K562 (cell line): ENCODE data around the gene TMEM174. TPM values are rescaled to one million over a fixed set of nuclear protein-coding genes. Genes with fewer than 3 reads are reported as not detected.

Source experiments
- ATAC-seq: fragments of 200-7000 bp; cut with Tn5 transposase; 3 replicates; pipeline ENCODE4 v1.9.1; 2020; ENCODE audit warnings: moderate library complexity
- BruUV-seq: library from RNA; stranded (reverse); fragments of 400-500 nt; replicated peaks from 2 replicates; lab custom pipeline; 2021; lab: Mats Ljungman, UMichigan
- CTCF ChIA-PET: fragments of 300-600 bp; formaldehyde crosslinking; extraction: SDS; loops from one replicate; lab custom pipeline; 2021; ENCODE audit warnings: low intra/inter-chr PET ratio; lab: Yijun Ruan, JAX
- POLR2A ChIA-PET: fragments of 300-600, 350-650 bp; sonication (Branson Sonifier 250); formaldehyde crosslinking; extraction: SDS; loops from one replicate; lab custom pipeline; 2021; ENCODE audit warnings: antibody characterized with exemption, inconsistent platforms; lab: Yijun Ruan, JAX
- DNase-seq, 4 experiments: peaks; one replicate each; pipeline versions ENCODE4 v3.0.0 to v3.0.0-alpha.2; 2011 to 2018; ENCODE audit warnings: low spot score in 3 of 4, mixed read lengths in 3 of 4; ENCODE audit errors: extremely low read depth in 1 of 4
- FAIRE-seq: peaks from 2 replicates; lab custom pipeline; 2011; peaks lifted over from hg19 to GRCh38; lab: Jason Lieb, UNC
- H2AFZ ChIP-seq: 2 replicates; pipeline ENCODE4 v1.6.0; 2011; ENCODE audit warnings: low read depth, low read length, control low read depth, inconsistent platforms
- H3K27ac ChIP-seq: fragments of 200-600 bp; 3 replicates; pipeline ENCODE4 v1.8.0; 2011; ENCODE audit warnings: low read depth, mild to moderate bottlenecking, control low read depth, inconsistent platforms, low read length, moderate library complexity, mixed read lengths; ENCODE audit errors: extremely low read depth
- H3K27me3 ChIP-seq, 2 experiments: fragments of 300-600 bp in 1 of 2; 2 replicates in 1 of 2; 3 replicates in 1 of 2; pipeline versions ENCODE4 v1.6.0 to v1.8.0; 2011; ENCODE audit warnings: inconsistent platforms in 2 of 2, low read length in 2 of 2, mild to moderate bottlenecking in 1 of 2, mixed read lengths in 1 of 2, moderate library complexity in 1 of 2; ENCODE audit not compliant: control insufficient read depth in 2 of 2, insufficient read depth in 2 of 2
- H3K36me3 ChIP-seq: fragments of 300-600 bp; 3 replicates; pipeline ENCODE4 v1.8.0; 2011; ENCODE audit warnings: mild to moderate bottlenecking, low read length, inconsistent platforms; ENCODE audit not compliant: control insufficient read depth, insufficient read depth
- H3K4me1 ChIP-seq, 2 experiments: fragments of 200-600 bp in 1 of 2; replicated peaks in 1 of 2; 2 replicates in 1 of 2; 3 replicates in 1 of 2; pipeline versions ENCODE4 v1.5.1 to v1.8.0; 2011; ENCODE audit warnings: inconsistent platforms in 2 of 2, low read length in 2 of 2, mild to moderate bottlenecking in 1 of 2, mixed read lengths in 1 of 2, moderate library complexity in 1 of 2; ENCODE audit not compliant: control insufficient read depth in 2 of 2, insufficient read depth in 2 of 2
- H3K4me2 ChIP-seq: 2 replicates; pipeline ENCODE4 v1.6.1; 2011; ENCODE audit warnings: low read length, control low read depth, inconsistent platforms, mixed read lengths; ENCODE audit not compliant: insufficient read depth
- H3K4me3 ChIP-seq: fragments of 200-600 bp; sonication (generic), shearing (Covaris generic); 2 replicates; pipeline ENCODE4 v1.5.1; 2016; ENCODE audit warnings: control low read depth, inconsistent platforms
- H3K79me2 ChIP-seq: fragments of 200-600 bp; 3 replicates; pipeline ENCODE4 v1.8.0; 2011; ENCODE audit warnings: low read length, inconsistent platforms; ENCODE audit not compliant: control insufficient read depth, insufficient read depth
- H3K9ac ChIP-seq, 2 experiments: 2 replicates each; pipeline versions ENCODE4 v1.6.0 to v1.6.1; 2011; ENCODE audit warnings: low read depth in 2 of 2, low read length in 2 of 2, control low read depth in 1 of 2, inconsistent platforms in 1 of 2, mild to moderate bottlenecking in 1 of 2, mixed read lengths in 1 of 2; ENCODE audit not compliant: insufficient read depth in 1 of 2
- H3K9me1 ChIP-seq: one replicate; pipeline ENCODE4 v1.6.0; 2011; ENCODE audit warnings: inconsistent platforms, mild to moderate bottlenecking, low read length, moderate library complexity; ENCODE audit not compliant: control insufficient read depth, insufficient read depth
- H3K9me3 ChIP-seq: replicated peaks from 2 replicates; pipeline ENCODE4 v1.5.1; 2011; ENCODE audit warnings: low read depth, low read length, inconsistent platforms; ENCODE audit not compliant: control insufficient read depth, insufficient read depth
- H4K20me1 ChIP-seq: replicated peaks from 2 replicates; pipeline ENCODE4 v1.6.1; 2011; ENCODE audit warnings: low read length, inconsistent platforms, mixed read lengths; ENCODE audit not compliant: control insufficient read depth, insufficient read depth
- ZC3H11A ChIP-seq: IDR thresholded peaks from 2 replicates; pipeline ENCODE4 v1.6.1; 2012; ENCODE audit warnings: low read depth, low read length, improper control_type of control experiment
- WGBS: fragments of 100-300 bp; shearing (Covaris generic); methylation state at CpG from one replicate; pipeline ENCODE4 v1.1.6; 2016; ENCODE audit warnings: low coverage, mixed read lengths; ENCODE audit not compliant: insufficient coverage; ENCODE audit errors: missing lambda C conversion rate; 5-methylcytosine and 5-hydroxymethylcytosine counted together
- in situ Hi-C: fragments of 300-500 bp; cut with MboI; formaldehyde crosslinking; loops from 4 replicates; pipeline ENCODE4 v1.15.0; 2018; ENCODE audit warnings: inconsistent platforms, mixed read lengths
- intact Hi-C: fragments of 100-400 bp; cut with micrococcal nuclease; formaldehyde crosslinking; loops from 2 replicates; pipeline ENCODE4 v1.14.2; 2022
- polyA plus RNA-seq, 8 experiments: library from polyadenylated mRNA; depleted of rRNA in 4 of 8; stranded (reverse) in 5 of 8; unstranded in 3 of 8; fragments of >200 nt; fragmentation: Nextera tagmentation in 2 of 8; fragmentation: Illumina TruSeq in 1 of 8; extraction: Ambion mirVana in 2 of 8; extraction: Trizol in 1 of 8; gene quantifications; 2 replicates each; pipeline versions ENCODE4 v1.2.1 to v1.2.3, GENCODE V29; 2011 to 2014; ENCODE audit warnings: inconsistent platforms in 1 of 8, missing spikeins in 1 of 8
- total RNA-seq, 7 experiments: library from RNA; depleted of rRNA in 6 of 7; stranded (reverse); fragments of >200 nt in 6 of 7; fragmentation: Illumina TruSeq in 2 of 7; extraction: Trizol in 2 of 7; gene quantifications; 2 replicates each; pipeline versions ENCODE4 v1.2.1 to v1.2.3, GENCODE V29; 2011 to 2021; ENCODE audit warnings: low replicate concordance in 1 of 7

TMEM174 gene
- total and polyA plus RNA-seq, 9 of the 15 experiments (the other 6 are each of a cell fraction or from before 2014, with no cell fraction given) = not detected

GRCh38 chr5:73222173-73222572 lies 49.2 kb downstream of the TMEM174 start:
- intact Hi-C loops = no loop called here
- Histone ChIP-seq H3K4me1 (no peaks in the 10 kb centered on the region), H3K9me1 (no peaks in the 10 kb centered on the region), H3K9ac (no peak overlapping the region), H3K27ac (no peak overlapping the region), H2AFZ (no peak overlapping the region), H3K79me2 (no peaks in the 10 kb centered on the region), H4K20me1 (no peaks in the 10 kb centered on the region), H3K9me3 (no peaks in the 10 kb centered on the region), H3K27me3 (peaks cover 4 to 5% of the 10 kb centered on the region in 2 experiments; a peak in 2 of 5 replicates), H3K4me2 (no peak overlapping the region), H3K4me3 (no peak overlapping the region), H3K36me3 (no peaks in the 10 kb centered on the region)
- in situ Hi-C loops = no loop called here
- no TSS peak for BruUV-seq
- POLR2A ChIA-PET = no interaction called here
- FAIRE-seq (no peak), DNase-seq (no peak), ATAC-seq (no peak)
- CTCF ChIA-PET = no interaction called here
- WGBS = 1% methylated on average over 4 of the region's 4 CpGs
- TF ChIP-seq ZC3H11A = no peak

Other genes with a start within 250 kb of the TMEM174 start
- 3.9 and 6.5 TPM in 2 replicates for gene FCHO2, start 217.2 kb upstream of the TMEM174 start, total RNA-seq (2014; rRNA removed)
- 9.1 and 11.0 TPM in 2 replicates for gene FCHO2, start 217.2 kb upstream of the TMEM174 start, total RNA-seq (2014; rRNA removed; fragmentation: Illumina TruSeq; extraction: Trizol)
- gene FCHO2, start 217.2 kb upstream of the TMEM174 start, total RNA-seq (2015; rRNA removed; fragmentation: Illumina TruSeq; extraction: Trizol) = 6.9 and 8.3 TPM in 2 replicates
- 12.2 and 12.4 TPM in 2 replicates for gene FCHO2, start 217.2 kb upstream of the TMEM174 start, total RNA-seq (2021)
- gene FCHO2, start 217.2 kb upstream of the TMEM174 start, polyA plus RNA-seq (2011; rRNA removed) = 12.2 and 13.4 TPM in 2 replicates
- 6.5 and 9.6 TPM in 2 replicates for gene FCHO2, start 217.2 kb upstream of the TMEM174 start, polyA plus RNA-seq (2014; fragmentation: Illumina TruSeq; extraction: Trizol)
- gene FCHO2, start 217.2 kb upstream of the TMEM174 start, polyA plus RNA-seq (2014; fragmentation: Nextera tagmentation; extraction: Ambion mirVana) = 1 to 10 TPM; 4.4 to 5.1 TPM
- gene FCHO2, start 217.2 kb upstream of the TMEM174 start, polyA plus RNA-seq (2014; rRNA removed) = 5.4 and 5.5 TPM in 2 replicates
- not detected in 2 replicates for gene TMEM171, start 52.6 kb upstream of the TMEM174 start, total RNA-seq (2014; rRNA removed)
- not detected in 2 replicates for gene TMEM171, start 52.6 kb upstream of the TMEM174 start, total RNA-seq (2014; rRNA removed; fragmentation: Illumina TruSeq; extraction: Trizol)
- gene TMEM171, start 52.6 kb upstream of the TMEM174 start, total RNA-seq (2015; rRNA removed; fragmentation: Illumina TruSeq; extraction: Trizol) = not detected in 2 replicates
- gene TMEM171, start 52.6 kb upstream of the TMEM174 start, total RNA-seq (2021) = not detected in 2 replicates
- 0.08 TPM in 1 of 2 replicates, not detected in the other for gene TMEM171, start 52.6 kb upstream of the TMEM174 start, polyA plus RNA-seq (2011; rRNA removed)
- not detected in 2 replicates for gene TMEM171, start 52.6 kb upstream of the TMEM174 start, polyA plus RNA-seq (2014; fragmentation: Illumina TruSeq; extraction: Trizol)
- gene TMEM171, start 52.6 kb upstream of the TMEM174 start, polyA plus RNA-seq (2014; fragmentation: Nextera tagmentation; extraction: Ambion mirVana) = not detected
- gene TMEM171, start 52.6 kb upstream of the TMEM174 start, polyA plus RNA-seq (2014; rRNA removed) = not detected in 2 replicates